GM21737 (cell line): ENCODE data around the gene NDUFAF5.

Experiments used
- ATAC-seq: cut with Tn5 transposase; IDR thresholded peaks from one replicate; pipeline ENCODE4 v1.9.1; 2021; ENCODE audit warnings: mild to moderate bottlenecking, moderate library complexity; ENCODE audit not compliant: unreplicated experiment

NDUFAF5 gene

DNA sequence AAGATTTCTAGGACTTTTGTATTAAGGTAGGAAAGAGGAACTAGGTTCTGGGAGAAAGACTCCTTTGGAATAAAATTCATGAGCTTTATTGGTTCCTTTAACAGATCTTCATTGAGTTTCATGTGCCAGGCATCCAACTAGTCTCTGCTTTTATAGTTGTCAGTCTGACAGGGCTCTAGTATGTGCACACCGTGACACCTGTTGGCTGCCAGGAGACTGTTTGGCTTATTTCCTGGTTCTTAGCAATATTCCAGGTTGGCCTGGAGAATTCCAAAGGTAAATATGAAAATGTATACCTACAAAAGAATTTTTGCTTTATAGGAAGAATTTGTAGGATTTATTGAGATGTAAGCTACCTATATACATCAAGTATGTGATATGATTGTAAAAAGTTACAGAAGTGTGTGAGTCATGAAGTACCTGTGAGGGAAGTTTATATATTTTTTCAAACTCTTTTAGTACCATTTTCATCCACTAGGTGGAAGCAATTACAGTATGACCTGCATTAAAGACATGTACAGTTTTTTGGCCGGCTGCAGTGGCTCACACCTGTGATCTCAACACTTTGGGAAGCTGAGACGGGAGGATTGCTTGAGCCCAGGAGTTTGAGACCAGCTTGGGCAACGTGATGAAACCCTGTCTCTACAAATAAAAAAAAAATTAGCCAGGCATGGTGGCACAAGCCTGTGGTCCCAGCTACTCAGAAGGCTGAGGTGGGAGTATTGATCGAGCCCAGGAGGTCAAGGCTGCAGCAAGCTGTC is 35.2 kb downstream of the NDUFAF5 start:
- ATAC-seq, result peak; percentile 76

GRCh38 chr20:13821876-13822275 is 37.0 kb downstream of the NDUFAF5 start:
- no peak for ATAC-seq

- no peak for ATAC-seq
These were observed 37.6 kb downstream of the NDUFAF5 start for GRCh38 chr20:13822459-13822858.

DNA sequence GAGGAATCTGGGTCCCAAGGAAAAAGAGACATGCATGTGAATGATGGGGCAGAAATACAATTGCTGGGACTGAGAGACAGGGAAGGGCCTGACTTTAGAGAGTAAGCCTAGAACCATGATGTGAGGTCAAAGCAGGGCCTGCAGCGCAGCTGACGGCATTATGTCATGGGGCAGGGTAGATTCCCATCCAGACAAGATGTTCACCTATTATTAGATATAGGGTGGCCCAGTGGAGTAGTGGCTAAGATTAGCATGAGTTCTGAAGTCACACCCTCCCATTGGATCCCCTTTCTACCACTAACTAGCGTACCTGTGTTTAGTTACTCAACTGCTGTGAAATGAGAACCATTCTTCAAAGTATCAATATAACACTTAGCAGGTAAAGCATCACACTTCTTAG is 39.6 kb downstream of the NDUFAF5 start:
- ATAC-seq, result no peak

- ATAC-seq, result no peak
These were observed 40.6 kb downstream of the NDUFAF5 start for GRCh38 chr20:13825465-13825864.

GRCh38 chr20:13831476-13831875 is 46.6 kb downstream of the NDUFAF5 start:
- ATAC-seq, result no peak

DNA sequence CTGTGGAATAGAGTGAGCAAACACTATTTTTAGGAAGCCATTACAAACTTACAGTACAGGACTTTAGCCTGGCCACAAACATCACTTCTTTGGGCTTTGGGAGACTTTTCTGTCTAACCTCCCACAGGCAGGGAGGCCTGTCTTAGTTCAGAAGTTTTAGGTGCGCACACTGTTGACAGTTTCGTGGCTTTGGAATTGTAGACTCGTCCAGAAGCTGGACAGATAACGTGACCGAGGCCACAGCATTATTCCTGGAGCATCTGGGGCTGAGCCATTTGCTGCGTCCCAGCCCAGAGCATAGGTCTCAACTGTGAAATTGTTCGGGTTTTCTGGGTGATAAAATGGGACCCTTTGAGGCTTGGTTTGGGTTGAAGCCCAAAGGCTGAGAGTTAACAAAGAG is 53.8 kb downstream of the NDUFAF5 start:
- no peak for ATAC-seq

DNA sequence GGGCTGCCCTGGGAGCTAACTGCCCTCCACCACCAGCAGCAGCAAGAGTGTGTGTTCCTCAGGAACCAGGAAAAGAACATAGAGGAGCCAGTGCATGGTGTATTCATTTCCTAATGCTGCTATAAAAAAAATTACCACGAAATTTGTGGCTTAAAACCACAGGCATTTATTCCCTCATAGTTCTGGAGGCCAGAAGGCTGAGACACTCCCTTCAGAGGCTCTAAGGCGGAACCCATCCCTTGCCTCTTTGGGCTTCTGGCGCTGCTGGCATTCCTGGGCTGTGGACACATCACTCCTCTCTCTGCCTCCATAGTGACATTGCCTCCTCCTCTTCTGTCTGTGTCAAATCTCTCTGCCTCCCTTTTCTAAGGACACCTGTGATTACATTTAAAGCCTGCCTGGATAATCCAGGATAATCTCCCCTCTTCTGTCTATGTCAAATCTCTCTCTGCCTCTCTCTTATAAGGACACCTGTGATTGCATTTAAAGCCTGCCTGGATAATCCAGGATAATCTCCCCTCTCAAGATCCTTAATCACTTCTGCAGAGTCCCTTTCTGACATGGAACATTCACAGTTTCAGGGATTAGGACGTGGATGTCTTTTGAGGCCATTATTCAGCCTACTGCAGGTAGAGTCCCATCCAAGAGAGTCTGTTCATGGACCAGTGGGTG is 54.7 kb downstream of the NDUFAF5 start:
- ATAC-seq, result no peak

- no peak for ATAC-seq
These were observed 55.3 kb downstream of the NDUFAF5 start for GRCh38 chr20:13840093-13840465.

GRCh38 chr20:13841206-13841605 is 56.4 kb downstream of the NDUFAF5 start:
- no peak for ATAC-seq

DNA sequence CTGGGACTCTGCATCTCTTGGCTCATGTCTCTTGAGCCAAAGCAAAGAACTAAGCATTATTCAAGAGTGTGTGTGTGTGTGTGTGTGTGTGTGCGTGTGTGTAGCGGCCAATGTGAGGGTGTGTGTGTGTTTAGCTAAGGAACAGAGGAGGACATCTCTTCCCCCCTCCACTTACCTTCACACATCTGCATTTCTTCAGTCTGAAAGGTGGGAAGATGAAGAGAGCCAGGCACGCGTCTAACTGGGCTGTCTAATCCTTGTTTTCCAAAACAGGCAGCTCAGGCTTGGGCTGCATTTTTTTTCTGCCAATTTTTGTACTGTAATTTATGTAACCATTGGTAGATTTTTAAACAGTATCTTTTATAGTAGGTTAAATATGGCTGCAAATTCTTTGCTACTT is 59.5 kb downstream of the NDUFAF5 start:
- no peak for ATAC-seq

DNA sequence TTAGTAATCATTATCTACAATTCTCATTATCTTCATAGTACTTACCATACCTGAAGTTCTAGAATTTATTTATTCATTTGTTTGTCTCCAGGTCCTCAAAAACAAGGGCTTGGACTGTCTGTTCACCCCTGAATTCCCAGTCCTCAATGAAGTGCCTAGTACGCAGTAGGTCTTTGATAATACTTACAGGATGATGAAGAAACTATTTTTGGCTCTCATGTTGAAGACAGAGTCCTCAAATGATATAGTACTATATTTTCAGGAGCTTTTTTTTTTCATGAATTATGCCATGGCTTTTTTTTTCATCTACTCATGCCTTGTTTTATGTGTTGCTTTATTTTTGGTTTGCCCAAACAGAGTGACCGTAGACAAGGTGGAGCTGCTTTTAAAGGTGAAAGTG is 66.5 kb downstream of the NDUFAF5 start:
- ATAC-seq, result no peak

DNA sequence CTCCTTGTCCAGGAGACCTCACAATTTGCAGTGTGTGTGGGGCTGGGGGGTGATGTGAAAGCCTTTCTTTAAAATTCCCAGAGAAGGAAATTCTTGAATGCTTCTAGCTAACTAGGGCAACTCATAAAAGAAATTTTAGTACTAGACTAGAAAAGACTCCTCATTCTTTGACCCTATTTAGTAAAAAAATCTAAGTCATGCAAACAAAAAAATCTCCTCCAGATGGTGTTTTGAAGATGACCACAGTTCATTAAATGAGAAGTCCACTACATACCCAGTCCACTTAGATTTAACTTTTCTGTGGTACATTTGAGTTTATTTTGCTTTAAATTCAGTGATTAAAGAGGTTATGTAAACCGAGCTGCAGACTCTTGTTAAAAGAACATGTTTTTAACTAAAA is 67.5 kb downstream of the NDUFAF5 start:
- no peak for ATAC-seq

DNA sequence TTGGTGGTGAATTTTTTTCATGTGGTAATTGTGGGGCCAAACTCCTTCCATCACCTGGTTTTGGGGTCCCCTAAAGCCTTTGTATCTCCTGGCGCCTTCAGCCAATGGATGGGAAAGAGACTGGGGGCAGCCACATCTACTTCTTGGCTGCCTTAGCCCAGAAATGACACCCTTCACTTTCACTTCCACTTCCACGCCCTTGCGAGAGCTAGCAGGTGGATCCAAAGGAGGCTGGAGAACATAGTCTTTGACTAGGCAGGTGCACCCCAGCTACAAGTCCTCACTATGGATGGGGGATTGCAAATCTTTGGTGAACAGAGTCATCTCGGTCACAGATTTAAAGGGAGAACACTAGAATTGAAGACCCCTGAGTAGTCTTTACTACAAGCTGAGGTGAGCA is 70.8 kb downstream of the NDUFAF5 start:
- ATAC-seq, result no peak

- no peak for ATAC-seq
These were observed 71.5 kb downstream of the NDUFAF5 start for GRCh38 chr20:13856354-13856753.

DNA sequence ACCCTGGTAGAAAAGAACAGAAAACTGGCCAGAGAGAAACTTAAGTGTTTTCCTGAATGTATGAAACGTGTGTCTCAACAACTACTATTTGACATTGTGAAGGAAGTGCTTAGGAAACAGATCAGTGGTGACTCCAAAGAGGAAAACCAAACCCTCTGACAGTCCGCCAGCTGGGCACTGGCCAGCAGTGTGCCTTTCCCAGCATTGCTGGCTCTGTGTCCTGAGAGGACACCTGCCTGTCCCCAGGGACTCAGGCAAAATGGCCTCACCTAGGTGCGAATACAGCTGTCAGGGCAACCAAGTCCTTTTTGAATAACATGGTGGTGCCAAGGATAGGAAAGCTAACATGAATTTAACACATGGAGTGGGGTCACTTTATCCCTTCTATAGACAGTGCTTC is 72.5 kb downstream of the NDUFAF5 start:
- no peak for ATAC-seq

- no peak for ATAC-seq
These were observed 73.1 kb downstream of the NDUFAF5 start for GRCh38 chr20:13857961-13858360.

- no peak for ATAC-seq
These were observed 73.6 kb downstream of the NDUFAF5 start for GRCh38 chr20:13858439-13858838.

GRCh38 chr20:13858871-13859270 is 74.0 kb downstream of the NDUFAF5 start:
- ATAC-seq, result no peak

- ATAC-seq, result no peak
These were observed 77.4 kb downstream of the NDUFAF5 start for GRCh38 chr20:13862245-13862644.

DNA sequence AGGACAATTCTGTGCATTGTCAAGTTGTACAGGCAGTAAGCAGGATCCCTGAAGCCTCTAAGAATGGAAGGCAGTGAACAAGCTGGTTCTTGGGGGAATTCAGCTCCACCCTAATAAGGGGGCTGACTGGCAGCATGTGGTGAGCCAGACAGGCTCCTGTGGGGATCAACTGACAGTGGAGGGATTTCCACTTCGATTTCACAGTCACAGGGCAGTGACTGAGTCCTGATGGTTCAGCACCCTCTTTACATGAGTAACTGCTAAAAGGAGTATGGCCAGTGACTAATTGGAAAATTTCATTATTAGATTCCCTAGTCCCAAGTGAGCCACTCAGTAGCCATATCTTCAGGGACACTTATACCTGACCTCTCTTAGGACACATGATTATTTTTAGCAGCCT is 78.4 kb downstream of the NDUFAF5 start:
- no peak for ATAC-seq

- no peak for ATAC-seq
These were observed 80.3 kb downstream of the NDUFAF5 start for GRCh38 chr20:13865156-13865555.
